GM19025 (cell line): ENCODE results near the gene ABCC1.

ENCODE experiments used
- ATAC-seq: cut with Tn5 transposase; IDR thresholded peaks from one replicate; pipeline ENCODE4 v1.9.1; 2021; ENCODE audit warnings: mild to moderate bottlenecking, low read depth, moderate library complexity; ENCODE audit not compliant: unreplicated experiment

The ABCC1 gene

DNA sequence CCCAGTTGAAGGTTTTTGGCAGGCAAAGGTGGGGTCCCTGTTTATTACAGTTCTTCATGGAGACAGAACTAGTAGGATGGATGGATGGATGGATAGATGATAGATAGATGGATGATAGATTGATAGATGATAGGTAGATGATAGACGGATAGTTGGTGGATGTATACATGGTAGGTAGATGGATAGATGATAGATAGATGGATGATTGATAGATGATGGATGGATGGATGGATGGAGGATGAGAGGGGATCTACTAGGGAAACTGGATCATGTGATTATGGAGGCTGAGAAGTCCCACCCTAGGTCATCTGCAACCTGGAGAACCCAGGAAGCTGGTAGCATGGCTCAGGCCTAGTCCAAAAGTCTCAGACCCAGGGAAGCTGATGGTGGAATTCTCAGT lies 88.6 kb downstream of the ABCC1 start:
- no peak for ATAC-seq

DNA sequence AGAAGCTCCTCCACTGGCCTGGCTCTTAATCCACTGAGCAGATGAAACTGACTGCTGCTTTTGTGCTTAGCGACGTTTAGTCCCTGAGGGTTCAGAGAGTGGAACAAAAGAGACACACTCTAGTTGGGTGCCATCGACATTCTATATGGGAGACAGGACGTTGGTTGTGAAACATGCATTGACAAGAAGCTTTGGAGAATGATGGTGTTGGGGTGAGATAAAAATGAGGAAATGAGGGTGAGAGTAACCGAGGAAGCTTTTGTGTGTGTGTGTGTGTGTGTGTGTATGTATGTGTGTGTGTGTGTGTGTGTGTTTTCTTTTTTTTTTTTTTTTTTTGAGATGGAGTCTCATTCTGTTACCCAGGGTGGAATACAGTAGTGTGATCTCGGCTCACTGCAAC lies 89.5 kb downstream of the ABCC1 start:
- no peak for ATAC-seq

DNA sequence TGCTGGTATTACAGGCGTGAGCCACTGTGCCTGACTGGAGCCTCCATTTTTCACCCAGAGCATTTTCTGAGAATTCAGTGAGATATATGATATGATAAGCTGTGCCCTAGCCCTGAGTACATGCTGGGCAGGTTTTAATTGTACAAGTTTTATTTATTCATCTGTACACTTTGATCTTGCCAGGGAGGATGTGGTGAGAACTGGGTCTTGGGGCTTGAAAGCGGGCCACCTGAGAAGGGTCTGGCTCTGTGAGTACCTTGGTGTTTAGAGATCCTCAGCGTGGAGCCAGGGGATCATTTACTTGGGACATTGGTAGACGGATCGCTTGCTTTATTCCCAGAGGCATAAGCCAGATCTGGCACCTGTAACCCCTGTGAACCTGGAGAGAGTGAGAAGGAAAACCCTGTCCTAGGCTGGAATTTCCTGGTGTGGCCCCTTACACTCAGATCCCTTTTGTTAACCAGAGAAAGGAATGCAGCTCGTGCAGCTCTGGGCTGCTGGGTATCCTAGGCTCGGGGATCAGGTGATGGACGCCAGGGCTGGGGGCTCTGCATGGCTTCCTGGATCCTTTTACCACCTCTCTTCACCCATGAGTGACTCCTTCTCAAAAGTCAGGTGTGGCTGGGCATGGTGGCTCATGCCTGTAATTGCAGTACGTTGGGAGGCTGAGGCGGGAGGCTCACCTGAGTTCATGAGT lies 91.9 kb downstream of the ABCC1 start:
- ATAC-seq = no peak

DNA sequence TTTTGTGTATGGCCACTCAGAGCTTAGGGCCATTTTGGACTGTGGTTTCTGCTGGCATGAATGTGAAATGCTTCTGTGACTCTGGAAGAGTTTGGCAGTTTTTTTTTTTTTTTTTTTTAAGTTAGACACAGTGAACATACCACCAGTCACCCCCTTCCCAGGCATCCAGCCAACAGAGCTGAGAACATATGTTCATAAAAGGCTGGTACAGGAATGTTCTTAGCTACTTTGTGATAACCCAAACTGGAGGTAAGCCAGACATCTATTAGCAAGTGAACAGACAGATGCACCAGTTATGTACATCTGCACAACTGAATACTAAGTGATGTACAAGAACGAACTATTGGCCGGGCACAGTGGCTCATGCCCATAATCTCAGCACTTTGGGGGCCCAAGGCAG lies 92.7 kb downstream of the ABCC1 start:
- no peak for ATAC-seq

DNA sequence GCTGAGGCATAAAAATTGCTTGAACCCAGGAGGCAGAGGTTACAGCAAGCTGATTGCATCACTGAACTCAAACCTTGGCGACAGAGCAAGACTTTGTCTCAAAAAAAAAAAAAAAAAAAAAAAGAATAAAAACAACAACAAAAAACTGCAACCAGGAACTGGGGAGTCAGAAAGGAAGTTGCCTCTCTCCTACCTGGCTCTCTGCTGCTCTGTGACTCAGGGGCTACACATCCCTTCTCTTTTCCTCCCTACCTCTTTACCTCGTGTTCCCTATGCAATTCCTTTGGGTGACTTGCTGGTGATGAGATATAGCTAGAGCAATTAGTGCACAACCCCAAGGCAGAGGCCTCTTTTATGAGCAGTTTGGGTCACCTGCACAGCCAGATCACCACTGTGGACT lies 95.9 kb downstream of the ABCC1 start:
- ATAC-seq = no peak

DNA sequence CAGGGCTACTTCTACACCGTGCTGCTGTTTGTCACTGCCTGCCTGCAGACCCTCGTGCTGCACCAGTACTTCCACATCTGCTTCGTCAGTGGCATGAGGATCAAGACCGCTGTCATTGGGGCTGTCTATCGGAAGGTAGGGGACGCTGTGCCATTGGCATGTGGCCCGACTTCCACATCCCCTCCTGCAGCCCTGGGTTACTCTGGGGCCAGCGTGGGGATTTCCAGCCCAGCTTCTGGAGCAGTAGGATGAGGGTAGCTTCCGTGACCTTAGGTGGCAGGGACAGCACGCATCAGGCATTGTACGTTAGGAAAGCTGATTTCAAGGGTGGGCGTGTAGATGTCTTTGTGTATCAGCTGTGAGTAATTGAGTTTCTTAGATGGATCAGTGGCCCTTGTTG lies 96.5 kb downstream of the ABCC1 start:
- ATAC-seq = no peak

DNA sequence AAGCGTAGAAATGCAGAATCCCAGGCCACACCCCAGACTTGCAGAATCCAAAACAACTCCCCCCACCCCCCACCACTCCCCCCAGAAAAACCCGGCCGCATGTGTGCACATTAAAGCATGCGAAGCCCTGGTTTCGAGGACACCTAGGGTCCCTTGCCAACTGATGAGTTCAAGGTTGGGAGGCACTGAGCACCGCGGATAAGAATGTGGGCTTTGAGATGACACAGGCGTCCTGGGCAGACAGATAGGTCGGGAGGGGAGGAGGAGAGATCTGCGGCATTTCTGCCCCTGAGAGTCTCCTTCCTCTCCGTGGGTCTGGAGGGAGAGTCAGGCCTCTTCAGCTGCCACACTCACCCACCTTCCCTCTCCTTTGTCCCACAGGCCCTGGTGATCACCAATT lies 98.3 kb downstream of the ABCC1 start:
- ATAC-seq = no peak

DNA sequence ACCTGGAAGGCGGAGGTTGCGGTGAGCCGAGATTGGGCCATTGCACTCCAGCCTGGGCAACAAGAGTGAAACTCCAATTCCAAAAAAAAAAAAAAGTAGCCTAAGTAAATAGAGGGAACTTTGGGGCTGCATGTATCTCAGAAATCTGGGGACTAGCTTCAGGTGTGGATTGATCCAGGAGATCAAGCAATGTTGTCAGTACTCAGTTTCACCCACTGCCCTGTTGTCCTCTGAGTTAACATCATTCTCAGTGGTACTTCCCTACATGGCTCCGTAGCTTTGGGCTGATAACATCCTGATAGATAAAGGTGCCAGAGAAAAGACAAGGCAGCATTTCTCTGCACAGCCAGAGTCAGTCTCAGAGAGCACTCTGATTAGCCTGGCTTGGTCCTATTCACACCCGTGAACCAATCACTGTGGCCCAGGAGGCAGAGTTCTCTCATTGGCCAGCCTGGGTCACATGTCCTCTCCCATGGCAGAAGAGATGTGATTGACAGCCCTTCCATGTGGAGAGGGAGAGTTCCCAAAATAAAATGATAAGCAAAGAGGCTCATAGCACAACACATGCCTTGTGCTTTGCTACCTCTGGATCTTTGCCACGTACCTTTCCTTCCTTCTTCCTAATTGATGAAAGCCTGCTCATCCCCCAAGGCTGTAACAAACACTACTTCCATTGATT lies 99.6 kb downstream of the ABCC1 start:
- ATAC-seq = no peak

DNA sequence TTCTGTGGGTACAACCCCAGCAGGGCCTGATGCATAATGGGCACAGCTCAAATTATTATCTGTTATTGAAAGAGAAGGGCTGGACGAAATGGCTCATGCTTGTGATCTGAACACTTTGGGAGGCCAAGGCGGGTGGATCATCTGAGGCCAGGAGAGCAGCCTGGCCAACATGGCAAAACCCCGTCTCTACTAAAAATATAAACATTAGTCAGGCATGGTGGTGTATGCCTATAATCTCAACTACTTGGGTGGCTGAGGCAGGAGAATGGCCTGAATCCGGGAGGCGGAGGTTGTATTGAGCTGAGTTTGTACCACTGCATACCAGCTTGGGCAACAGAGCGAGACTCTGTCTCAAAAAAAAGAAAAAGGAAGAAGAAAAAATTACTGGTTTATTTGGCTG lies 100.7 kb downstream of the ABCC1 start:
- no peak for ATAC-seq

DNA sequence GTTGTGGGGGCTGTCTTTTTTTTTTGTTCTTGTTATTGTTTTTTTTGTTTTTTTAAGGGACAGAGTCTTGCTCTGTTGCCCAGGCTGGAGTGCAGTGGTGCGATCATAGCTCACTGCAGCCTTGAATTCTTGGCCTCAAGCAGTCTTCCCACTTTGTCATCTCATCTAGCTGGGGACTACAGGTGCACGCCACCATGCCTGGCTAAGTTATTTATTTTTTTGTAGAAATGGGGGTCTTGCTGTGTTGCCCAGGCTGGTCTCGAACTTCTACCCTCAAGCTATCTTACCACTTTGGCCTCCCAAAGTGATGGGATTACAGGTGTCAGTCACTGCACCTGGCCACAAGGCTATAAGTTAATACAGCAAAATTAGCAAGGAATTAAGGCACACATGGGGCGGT lies 101.7 kb downstream of the ABCC1 start:
- ATAC-seq = no peak

DNA sequence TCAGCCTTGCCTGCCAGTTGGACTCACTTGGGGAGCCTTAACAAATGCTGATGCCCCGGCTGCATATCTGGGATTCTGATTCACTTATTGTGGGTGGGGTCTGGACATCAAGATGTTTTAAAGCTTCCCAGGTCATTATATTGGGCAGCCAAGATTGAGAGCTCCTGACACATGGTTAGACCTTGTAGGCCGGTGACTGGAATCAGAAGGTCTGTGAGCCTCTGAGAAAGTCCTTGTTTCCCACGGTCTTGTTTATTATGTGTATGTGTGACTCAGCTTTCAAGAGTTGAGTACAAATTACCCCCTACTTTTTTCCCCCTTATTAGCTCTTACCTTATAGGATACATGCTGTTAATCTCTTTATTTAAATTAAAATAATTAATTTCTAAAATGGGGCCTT lies 103.5 kb downstream of the ABCC1 start:
- no peak for ATAC-seq

DNA sequence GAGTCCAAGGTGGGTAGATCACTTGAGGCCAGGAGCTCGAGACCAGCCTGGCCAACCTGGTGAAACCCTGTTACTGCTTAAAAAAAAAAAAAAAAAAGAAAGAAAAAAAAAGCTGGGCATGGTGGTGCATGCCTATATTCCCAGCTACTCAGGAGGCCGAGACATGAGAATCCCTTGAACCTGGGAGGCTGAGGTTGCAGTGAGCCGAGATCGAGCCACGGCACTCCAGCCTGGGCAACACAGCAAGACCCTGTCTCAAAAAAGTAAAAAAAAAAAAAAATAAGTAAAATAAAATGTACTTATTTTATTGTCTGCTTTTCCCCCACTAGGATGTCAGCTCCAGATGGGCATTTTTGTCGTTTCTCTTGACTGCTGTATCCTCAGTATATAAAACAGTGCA lies 107.7 kb downstream of the ABCC1 start:
- no peak for ATAC-seq

DNA sequence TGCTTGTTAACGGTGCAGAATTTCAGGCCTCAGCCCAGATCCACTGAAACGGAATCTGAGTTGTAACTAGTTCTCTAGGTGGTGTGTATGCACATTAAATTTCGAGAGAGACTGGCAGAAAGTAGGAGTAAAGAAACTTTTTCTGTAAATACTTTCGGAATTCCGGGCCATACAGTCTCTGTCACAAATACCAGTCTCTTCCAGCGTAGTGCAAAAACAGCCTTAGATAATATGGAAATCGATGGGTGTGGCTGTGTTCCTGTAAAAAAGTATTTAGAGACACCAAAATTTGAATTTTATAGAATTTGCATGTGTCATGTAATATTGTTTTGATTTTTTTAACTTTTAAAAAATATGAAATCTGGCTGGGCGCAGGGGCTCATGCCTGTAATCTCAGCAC lies 109.7 kb downstream of the ABCC1 start:
- ATAC-seq = no peak

DNA sequence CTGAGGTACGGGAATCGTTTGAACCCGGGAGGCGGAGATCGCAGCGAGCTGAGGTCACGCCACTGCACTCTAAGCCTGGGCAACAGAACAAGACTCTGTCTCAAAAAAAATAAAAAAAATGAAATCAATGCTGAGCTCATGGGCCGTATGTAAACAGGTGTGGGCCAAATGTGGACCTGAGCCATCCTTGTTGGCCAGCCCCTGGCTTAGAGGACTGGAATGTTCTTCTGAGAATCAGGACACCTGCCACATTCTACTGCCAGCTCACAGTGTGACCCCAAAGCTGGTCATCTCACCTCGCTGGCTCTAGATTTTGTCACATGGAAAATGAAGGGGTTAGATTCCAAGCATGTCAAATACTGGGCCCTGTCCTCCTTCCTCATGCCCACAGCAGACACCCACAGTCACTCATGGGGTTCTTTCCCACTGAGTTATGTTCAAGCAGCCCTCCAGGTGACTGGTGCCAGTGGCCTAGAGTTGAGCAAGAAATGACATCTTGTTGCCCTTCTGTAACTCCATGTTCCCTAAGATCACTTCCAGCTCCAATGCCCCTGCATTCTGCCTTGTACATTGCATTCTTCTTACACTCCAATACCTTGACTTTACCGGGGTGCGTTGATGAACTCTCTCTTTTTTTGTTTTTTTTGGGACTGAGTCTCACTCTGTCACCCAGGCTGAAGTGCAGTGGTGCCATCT lies 110.6 kb downstream of the ABCC1 start:
- ATAC-seq = no peak

DNA sequence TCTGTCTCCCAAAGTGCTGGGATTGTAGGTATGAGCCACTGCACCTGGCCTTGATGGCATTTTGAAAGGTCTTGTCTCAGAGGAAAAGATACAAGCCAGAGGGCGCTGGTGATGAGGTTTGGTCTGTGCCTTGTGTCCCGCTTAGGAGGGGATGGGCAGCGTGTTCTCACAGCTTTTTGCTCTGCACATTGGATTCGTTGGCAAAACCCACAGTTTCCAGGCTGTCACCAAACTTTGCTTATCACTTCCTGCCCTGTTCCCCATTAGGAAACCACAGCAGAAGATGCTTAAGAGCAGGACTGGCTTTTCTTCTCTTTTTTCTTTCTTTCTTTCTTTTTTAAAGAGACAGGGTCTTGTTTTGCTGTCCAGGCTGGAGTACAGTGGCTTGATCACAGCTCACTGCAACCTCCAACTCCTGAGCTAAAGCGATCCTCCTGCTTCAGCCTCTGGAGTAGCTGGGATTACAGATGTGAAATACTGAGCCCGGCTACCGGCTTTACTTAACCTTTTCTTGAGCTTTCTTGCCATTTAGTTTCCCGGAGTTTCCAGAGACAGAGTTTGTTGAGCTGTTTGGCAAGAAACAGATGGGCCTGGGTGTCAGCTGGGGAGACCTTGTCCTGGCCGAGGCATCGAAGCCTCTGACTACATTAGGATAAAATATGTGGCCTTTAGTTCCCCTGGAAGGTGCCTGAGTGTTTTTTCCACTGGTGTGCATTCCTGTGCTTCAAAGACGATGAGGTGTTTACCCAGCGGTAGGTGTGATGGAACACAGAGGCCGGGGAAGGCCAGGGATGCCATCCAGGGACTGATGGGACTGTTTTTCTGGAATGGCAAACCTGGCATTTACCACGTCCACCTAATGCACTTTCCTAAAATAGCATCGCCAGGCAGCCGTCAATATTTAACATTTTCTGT lies 112.9 kb downstream of the ABCC1 start:
- no peak for ATAC-seq

DNA sequence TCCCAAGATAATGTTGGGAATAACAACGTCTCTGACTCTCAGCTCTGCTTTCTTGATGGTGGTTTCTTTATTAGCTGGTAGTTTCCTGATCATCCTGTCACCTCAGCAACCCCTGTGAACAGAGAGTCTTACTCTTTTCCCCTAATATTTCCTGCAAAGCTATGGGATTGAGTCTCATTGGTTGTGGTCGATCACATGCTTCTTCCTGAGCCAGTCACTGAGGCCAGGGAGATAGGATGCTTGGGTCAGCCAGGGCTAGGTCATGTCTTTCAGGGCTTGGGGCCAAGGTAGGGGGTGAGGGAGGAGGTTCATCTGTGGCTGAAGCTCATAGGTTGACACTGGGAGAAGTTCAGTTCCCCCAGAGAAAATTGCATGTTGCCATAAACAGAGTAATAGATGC lies 114.3 kb downstream of the ABCC1 start:
- no peak for ATAC-seq

DNA sequence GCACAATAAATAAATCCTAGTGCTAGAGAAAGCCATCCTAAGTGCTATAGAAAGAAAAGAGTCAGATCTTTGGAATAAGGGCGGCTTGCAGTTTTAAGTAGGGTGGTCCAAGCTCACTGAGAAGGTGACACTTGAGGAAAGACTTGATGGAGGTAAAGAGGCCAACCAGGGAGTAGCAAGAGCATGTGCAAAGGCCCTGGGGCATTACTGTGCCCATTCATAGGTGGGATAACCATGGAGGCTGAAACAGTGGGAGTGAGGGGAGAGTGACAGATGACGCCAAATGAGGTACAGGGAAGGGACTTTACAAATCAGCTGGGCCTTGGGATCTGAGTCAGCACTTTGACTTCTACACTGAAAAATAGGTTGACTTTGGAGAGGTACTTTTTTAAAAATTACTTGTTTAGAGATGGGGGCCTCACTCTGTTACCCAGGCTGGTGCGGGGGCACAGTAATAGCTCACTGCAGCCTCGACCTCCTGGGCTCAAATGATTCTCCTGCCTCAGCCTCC lies 115.5 kb downstream of the ABCC1 start:
- no peak for ATAC-seq

DNA sequence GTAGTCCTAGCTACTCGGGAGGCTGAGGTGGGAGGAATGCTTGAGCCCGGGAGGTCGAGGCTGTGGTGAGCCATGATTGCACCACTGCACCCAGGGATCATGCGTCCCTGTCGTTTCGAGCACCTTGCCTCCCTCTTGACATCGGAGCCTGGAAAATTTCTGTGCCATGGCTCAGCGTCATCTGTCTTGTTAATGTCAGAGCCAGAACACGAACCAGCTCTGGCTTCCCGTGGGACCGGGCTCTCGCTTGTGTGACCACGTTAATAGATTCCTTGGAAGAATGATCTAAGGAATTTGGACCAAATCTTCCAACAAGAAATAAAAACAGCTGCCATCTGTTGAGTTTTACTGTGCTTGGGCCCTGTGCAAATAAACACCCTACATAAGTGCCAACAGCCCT lies 117.7 kb downstream of the ABCC1 start:
- ATAC-seq = no peak

DNA sequence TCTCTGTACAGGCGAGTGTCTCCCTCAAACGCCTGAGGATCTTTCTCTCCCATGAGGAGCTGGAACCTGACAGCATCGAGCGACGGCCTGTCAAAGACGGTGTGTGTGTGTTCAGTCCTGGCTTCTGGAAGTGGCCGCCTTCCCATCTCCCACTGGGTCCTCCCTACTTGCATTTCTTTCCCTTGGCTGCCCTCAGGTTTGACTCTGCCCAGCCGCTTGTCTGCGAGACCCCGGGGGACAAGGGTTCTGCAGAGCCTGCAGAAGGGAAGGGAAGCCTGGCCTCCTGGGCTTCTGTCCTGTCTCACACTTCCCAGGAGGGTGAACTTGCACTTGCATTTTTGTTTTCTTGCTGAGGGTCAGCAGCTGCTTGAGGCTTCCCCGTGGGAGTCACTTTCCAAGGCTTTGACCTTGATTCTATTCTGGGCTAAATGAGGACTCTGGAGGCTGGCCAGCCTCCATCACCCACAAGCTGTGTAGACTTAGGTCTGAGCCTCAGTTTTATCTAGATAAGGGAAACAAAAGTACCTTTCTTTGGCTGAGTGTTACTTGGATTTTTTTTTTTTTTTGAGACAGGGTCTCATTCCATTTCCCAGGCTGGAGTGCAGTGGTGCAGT lies 122.3 kb downstream of the ABCC1 start:
- no peak for ATAC-seq

DNA sequence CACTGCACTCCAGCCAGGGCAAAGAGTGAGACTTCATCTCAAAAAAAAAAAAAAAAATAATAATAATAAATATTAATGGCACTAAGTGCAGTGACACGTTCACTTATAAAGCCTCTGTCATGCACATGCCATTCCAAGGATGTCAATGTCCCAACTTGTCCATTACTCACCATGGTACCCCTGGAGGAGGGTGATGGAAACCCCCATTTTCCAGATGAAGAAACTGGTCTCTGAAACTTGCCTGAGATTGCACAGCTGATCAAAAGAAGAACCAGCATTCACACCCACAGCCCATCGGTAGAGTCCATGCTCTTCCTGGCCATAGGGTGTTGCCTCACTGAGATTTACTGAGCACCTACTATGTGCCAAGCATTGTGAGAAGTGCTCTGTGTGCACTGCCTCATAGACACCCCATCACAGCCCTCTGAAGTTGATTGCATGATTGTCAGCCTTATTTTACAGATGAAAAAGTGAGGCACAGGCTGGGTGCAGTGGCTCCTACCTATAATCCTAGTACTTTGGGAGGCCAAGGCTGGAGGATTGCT lies 123.7 kb downstream of the ABCC1 start:
- ATAC-seq = no peak
